ENCODE results near the gene DHDH.

Gene DHDH

GRCh38 chr19:48965806-48966540 is 32.5 kb downstream of the DHDH start:
- H3K4me3 ChIP-seq (ENCODE audit: low read depth, low read length), result peak overlapping the region; percentile 94

GRCh38 chr19:48966541-48967345 is 33.2 kb downstream of the DHDH start:
- peak overlapping the region; percentile 94 for H3K4me3 ChIP-seq (ENCODE audit: low read depth, low read length)

DNA sequence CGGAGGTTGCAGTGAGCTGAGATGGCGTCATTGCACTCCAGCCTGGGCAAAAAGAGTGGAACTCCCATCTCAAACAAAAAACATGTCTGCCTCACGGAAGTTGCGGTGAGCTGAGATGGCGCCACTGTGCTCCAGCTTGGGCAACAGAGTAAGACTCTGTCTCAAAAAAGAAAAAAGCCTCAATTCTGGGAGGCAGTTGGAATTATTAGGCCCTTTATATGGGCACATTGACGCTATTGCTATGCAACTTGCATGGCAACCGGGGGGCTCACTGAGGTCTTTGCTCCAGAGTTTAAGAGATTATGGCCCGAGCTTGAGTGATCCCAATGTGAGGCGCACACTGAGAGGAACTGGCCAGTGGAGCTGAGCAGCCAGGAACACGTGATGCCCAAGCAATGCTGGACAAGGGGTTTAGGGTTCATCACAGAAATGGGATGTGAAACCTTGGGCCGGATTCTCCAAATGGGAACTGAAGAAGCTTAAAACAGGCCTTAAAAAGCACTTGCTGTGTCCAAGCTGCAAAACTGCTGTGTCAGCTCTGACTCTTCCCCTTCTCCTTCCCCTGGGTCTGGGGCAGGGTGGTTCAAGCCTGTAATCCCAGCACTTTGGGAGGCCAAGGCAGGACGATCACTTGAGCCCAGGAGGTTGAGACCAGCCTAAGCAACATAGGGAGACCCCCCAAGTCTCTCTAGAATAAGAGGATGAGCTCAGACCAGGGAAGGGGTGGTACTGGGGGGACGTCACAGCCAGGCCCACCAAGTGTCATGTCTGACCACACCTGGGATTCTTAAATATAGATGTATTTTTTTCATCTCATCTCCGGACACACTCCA is 34.1 kb downstream of the DHDH start:
- no peak overlapping the region for H3K4me3 ChIP-seq (ENCODE audit: low read depth, low read length)

GRCh38 chr19:48968179-48968661 is 34.7 kb downstream of the DHDH start:
- H3K4me3 ChIP-seq (ENCODE audit: low read depth, low read length), result no peak overlapping the region

DNA sequence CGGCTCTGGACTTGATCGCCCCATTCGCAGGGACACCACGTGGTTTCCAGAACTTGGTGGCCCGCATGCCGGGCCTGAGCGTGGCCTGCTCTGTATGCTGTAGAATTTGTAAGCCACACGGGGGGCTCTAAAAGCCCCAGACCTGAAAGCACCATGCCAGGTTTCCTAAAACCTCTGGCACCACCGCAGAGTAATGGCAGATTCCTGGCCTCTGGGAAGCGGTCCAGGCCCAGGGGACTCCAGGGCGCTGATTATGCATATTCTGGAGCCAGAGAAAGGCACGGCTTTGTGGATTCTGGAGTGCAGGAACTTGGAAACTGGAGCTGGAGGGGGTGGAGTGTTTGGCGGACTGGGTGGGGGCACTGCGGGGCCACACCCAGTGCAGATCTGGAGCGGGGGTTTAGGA is 35.3 kb downstream of the DHDH start:
- no peak overlapping the region for H3K4me3 ChIP-seq (ENCODE audit: low read depth, low read length)

DNA sequence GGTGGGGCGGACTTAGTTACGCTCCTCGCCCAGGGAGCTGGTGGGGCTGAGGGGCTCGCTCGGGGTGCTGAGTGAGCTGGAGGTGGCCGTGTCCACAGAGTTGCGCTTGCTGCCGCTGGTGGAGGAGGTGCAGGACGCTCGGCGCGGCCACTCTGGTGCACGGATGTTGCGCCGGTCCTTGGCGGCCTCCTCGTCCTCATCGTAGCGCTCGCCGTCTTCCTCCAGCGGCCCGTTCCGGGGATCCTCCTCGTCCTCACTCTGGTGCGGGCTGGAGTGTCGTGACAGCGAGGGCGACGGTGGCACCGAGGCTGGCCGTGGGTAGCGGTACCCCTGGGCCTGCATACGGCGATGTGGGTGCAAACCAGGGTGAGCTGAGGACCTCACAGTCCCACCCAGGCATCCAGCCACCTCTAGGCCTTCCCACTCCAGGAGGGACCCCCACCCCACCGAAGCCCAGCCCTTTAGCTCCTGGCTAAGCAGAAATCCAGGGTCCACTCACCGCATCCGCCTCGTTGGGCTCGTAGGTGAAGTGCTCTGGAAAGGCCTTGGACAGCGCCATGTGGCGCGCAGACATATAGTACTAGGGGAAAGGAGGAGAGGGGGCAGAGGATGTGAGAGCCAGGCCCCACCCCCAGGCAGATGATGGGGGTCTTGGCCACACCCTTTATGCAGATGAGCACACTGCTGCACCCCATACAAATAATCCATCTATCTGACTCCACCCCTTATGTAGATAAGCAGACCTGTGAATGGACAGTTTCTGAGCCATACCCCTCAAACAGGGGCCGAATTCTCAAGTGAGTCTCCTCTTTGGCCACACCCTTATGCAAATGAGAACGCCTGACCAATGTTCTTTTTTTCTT is 36.0 kb downstream of the DHDH start:
- no peak overlapping the region for H3K4me3 ChIP-seq (ENCODE audit: low read depth, low read length)

GRCh38 chr19:48970139-48970766 is 36.8 kb downstream of the DHDH start:
- H3K4me3 ChIP-seq (ENCODE audit: low read depth, low read length), result no peak overlapping the region

GRCh38 chr19:48970923-48971395 is 37.5 kb downstream of the DHDH start:
- no peak overlapping the region for H3K4me3 ChIP-seq (ENCODE audit: low read depth, low read length)

DNA sequence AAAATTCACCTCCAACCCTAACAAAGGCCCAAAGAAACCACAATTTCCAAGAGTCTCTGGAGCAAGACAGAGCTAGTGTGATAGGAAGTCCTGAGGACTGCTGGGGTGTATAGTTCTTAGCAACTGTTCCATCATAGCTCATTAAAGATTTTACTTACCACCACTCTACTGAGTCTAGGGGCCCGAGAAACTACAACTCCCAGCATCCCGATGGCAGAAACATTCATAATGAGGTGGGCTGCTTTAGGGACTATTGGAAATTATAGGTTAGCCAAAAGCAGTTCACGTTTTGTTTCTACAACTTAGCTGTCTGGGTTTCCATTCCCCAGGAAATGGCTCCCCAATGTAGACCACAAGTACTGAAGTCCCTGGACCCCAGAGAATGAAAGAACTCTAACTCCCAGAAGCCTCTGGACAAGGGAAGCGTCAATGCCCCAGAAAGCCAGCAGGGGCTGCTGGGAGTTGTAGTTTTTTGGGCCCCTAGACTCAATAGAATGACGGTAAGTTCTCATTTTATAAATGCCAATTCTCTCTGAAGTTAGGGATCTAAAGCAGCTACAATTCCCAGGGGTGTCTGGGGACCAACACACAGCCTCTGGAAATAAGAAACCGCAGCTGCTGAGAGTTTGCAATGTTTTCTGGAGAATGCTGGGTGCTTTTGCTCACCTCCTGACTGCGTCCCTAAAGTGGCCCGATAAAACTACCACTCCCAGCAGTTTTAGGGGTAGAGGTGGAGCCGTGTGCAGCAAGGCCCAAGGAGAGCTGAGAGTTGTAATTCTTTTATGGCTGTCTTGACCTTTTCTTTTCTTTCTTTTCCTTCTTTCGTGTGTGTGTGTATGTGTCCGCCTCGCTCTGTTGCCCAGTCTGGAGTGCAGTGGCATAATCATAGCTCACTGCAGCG is 42.7 kb downstream of the DHDH start:
- no peak overlapping the region for H3K4me3 ChIP-seq (ENCODE audit: low read depth, low read length)

DNA sequence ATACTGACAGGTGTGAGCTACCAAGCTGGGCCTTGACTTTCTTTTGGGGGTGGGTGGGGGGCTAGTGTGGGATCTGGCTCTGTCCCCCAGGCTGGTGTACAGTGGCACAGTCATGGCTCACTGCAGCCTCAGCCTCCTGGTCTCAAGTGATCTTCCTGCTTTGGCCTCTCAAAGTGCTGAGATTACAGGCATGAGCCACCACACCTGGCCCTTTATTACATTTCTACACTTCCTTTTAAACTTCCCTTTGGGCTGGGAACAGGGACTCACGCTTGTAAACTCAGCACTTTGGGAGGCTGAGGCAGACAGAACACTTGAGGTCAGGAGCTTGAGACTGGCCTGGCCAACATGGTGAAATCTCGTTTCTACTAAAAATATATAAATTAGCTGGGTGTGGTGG is 43.6 kb downstream of the DHDH start:
- no peak overlapping the region for H3K4me3 ChIP-seq (ENCODE audit: low read depth, low read length)

DNA sequence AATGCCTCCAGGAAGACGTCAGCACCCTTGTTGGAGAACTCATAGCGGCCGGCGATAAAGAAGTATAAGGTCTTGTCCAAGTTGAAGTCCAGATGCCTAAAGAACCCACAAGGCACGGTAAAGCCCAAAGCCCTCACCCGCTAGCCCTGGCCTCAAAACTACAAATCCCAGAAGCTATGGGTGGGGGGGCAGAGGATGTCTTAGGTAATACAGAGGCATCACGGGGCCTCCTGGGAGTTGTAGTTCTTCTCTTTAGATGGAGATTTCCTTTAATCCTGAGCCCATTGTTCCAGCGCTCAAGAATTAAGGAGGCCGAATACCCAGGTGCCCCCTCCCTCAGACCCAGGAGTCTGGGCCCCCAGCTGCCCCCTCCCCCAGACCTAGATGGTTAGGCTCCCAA is 48.8 kb downstream of the DHDH start:
- no peak overlapping the region for H3K4me3 ChIP-seq (ENCODE audit: low read depth, low read length)

DNA sequence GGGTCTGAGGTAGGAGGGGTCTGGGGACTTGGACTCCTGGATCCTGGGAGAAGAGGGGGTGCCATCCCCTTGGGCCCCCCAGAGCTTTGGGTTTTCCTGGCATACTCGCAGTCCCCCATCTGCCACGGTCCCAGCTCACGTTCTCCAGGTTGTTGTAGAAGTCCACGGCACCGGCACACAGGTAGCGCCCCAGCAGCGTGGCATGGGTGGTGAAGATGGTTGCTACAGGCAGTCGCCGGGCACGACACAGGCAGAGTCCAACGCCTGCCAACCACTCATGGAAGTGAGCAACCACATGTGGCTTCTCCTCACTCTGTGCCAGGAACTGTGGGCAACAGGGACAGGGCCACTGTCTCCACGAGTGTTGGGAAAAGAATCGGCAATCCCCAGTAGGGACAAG is 52.2 kb downstream of the DHDH start:
- H3K4me3 ChIP-seq (ENCODE audit: low read depth, low read length), result no peak overlapping the region

GRCh38 chr19:48986211-48986610 is 52.7 kb downstream of the DHDH start:
- H3K4me3 ChIP-seq (ENCODE audit: low read depth, low read length), result no peak overlapping the region

DNA sequence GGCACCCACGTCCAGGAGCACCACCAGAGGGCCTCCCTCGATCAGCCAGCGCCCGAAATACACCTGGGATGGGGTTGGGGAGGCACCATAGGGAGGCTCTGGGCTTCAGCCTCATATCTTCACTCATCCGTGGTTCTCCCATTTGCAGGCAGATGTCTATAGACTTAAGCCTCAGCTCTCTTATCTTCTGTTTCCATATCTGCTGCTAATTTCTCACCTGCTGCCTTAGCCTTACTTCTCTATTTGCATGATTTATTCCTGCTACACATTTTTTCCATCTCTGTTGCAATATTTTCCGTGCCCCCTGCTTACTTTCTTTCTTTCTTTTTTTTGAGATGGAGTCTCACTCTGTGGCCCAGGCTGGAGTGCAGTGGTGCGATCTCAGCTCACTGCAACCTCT is 53.8 kb downstream of the DHDH start:
- no peak overlapping the region for H3K4me3 ChIP-seq (ENCODE audit: low read depth, low read length)

GRCh38 chr19:48988286-48988685 is 54.8 kb downstream of the DHDH start:
- no peak overlapping the region for H3K4me3 ChIP-seq (ENCODE audit: low read depth, low read length)

GRCh38 chr19:48988860-48989259 is 55.4 kb downstream of the DHDH start:
- H3K4me3 ChIP-seq (ENCODE audit: low read depth, low read length), result no peak overlapping the region

DNA sequence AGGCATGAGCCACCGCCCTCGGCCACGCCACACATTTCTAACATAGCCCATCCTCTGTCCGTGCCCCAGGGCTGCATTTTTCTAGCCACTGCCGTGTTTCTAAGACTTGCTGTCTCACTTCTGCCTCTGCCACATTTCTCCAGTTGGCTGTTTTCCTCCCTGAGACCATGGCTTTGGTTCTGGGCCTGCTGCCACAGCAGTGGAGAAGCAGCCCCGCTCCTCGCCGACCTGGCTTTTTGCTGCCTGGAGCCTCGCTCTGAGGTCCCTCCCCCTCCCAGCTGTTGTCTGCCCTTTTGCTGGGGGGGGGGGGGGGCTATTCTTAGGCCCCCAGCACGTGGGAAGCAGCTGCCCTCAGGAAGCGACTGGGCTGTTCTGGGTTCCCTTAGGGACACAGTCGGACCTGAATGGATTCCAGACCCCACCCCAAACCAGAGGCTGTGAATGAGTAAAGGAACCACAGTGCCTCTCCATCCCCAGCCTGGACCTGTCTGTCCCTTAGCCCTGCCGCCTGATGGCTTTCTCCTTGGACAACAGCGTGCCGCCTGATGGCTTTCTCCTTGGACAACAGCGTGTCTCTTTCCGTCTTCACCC is 56.3 kb downstream of the DHDH start:
- H3K4me3 ChIP-seq (ENCODE audit: low read depth, low read length), result no peak overlapping the region

DNA sequence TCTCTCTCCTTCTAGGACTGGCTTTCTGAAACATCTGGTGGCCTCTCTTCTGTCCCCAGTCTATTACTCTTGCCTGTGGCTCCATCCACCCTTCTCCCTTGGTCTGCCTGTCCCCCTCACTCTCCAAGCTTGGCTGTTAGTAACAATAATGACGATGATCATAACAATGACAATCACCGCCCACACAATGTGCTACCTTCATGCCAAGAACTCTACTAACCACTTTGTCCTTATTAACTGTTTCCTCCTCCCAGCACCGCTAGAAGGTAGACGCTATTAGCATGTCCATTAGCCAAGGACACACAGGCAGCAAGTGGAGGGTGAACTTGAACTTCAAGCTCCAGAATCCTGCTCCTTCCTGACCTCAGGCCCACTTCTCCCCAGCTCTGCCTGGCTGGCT is 56.9 kb downstream of the DHDH start:
- no peak overlapping the region for H3K4me3 ChIP-seq (ENCODE audit: low read depth, low read length)

All from iPS-11a (cell line).